ENCODE results near the gene KIRREL3. TPM values are rescaled to one million over a fixed set of nuclear protein-coding genes. Genes with fewer than 3 reads are reported as not detected.

Gene KIRREL3
- total RNA-seq, 1 experiment from 2014 or later = 0.44 TPM

DNA sequence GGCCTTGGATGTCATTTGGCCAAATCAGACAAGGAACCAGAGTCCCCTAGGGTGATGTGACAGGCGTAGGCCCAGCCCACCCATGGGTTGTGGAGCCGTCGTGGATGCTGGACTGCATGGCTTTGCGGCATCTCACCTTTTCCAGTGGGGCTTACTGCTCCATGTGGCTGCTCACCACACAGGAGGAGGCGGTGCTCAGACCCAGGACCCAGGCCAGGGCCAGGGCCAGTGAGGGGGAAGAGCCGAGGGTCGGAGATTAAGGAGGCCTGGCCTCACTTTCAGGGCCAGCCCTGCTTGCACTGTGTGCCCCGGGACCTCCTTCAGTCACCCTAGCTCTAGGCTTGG lies 539.5 kb downstream of the KIRREL3 start:
- Histone ChIP-seq H4K20me1 (ENCODE audit: low read length) (no peaks in the 10 kb centered on the region), H3K27ac (ENCODE audit: low read length) (no peak overlapping the region), H3K9me2 (replicated peaks; ENCODE audit: low read length) (no peaks in the 10 kb centered on the region), H3K9ac (ENCODE audit: low read length) (no peak overlapping the region), H3F3A (ENCODE audit: low read length, unreplicated experiment) (no peaks in the 10 kb centered on the region), H3K79me2 (ENCODE audit: low read length) (no peaks in the 10 kb centered on the region), H3K9me3 (ENCODE audit: low read length) (no peaks in the 10 kb centered on the region), H3K27me3 (ENCODE audit: low read length) (peaks cover 82% of the 10 kb centered on the region), H3K4me1 (ENCODE audit: insufficient read depth, low read length) (no peaks in the 10 kb centered on the region), H3K36me3 (ENCODE audit: low read depth, low read length) (no peaks in the 10 kb centered on the region), H2AFZ (ENCODE audit: low read length) (no peak overlapping the region), H3K4me2 (ENCODE audit: low read length) (no peak overlapping the region), H3K4me3 (ENCODE audit: low read length) (no peak overlapping the region)
- BruUV-seq (replicated peaks) = no TSS peak
- CTCF ChIA-PET = no interaction called here
- ATAC-seq (no peak), DNase-seq (no peak)
- intact Hi-C loops (cut with micrococcal nuclease) = no loop called here
- POLR2A ChIA-PET (ENCODE audit: unreplicated experiment) = no interaction called here
- TF ChIP-seq EZH2phosphoT487 (IDR thresholded peaks at IDR 0.05; ENCODE audit: borderline replicate concordance, low read length) (no peak), EZH2 (IDR thresholded peaks at IDR 0.05; ENCODE audit: low read length, unreplicated experiment) (no peak)
- TF ChIP-seq, protein P1, sequence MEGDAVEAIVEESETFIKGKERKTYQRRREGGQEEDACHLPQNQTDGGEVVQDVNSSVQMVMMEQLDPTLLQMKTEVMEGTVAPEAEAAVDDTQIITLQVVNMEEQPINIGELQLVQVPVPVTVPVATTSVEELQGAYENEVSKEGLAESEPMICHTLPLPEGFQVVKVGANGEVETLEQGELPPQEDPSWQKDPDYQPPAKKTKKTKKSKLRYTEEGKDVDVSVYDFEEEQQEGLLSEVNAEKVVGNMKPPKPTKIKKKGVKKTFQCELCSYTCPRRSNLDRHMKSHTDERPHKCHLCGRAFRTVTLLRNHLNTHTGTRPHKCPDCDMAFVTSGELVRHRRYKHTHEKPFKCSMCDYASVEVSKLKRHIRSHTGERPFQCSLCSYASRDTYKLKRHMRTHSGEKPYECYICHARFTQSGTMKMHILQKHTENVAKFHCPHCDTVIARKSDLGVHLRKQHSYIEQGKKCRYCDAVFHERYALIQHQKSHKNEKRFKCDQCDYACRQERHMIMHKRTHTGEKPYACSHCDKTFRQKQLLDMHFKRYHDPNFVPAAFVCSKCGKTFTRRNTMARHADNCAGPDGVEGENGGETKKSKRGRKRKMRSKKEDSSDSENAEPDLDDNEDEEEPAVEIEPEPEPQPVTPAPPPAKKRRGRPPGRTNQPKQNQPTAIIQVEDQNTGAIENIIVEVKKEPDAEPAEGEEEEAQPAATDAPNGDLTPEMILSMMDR (conservative IDR thresholded peaks at IDR 0.05; ENCODE audit: low read depth, low read length) = no peak

DNA sequence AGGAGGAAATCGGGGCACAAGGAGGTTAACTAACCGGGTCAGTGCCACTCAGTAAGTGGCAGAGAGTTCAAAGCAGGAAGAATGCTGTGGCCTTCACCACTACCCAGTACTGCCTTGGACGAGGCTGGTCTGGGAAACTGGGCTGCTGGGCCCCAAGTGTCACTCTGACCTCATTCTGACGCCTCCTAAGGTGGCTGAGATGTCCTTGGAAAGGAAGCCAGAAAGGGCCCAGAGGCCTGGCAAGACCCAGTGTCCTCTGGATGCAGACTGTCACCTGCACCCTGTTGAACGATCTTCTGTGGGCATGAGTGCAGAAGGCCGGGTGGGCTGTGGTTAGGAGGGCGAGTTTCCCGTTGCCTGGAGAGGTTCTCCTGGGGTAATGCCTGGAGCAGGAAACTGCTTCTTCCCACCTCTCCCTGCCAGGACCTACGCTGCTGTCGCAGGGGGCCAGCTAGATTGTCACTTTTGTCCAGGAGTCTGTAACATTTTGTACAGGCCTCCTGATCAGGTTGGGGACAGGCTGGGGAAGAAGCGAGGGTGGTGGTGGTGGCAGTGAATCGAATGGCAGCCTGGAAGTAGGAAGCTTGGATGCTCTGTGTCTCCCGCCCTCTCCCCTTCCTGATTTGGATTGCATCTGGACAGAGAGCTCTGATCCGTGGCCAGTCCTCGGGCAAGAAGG lies 540.0 kb downstream of the KIRREL3 start:
- Histone ChIP-seq H3K79me2 (ENCODE audit: low read length) (no peaks in the 10 kb centered on the region), H3K27ac (ENCODE audit: low read length) (no peak overlapping the region), H2AFZ (ENCODE audit: low read length) (no peak overlapping the region), H3K4me3 (ENCODE audit: low read length) (no peak overlapping the region), H3K9ac (ENCODE audit: low read length) (no peak overlapping the region), H3K9me2 (replicated peaks; ENCODE audit: low read length) (no peaks in the 10 kb centered on the region), H3K27me3 (ENCODE audit: low read length) (peaks cover 77% of the 10 kb centered on the region), H3K4me2 (ENCODE audit: low read length) (no peak overlapping the region), H4K20me1 (ENCODE audit: low read length) (no peaks in the 10 kb centered on the region), H3K9me3 (ENCODE audit: low read length) (no peaks in the 10 kb centered on the region), H3K36me3 (ENCODE audit: low read depth, low read length) (no peaks in the 10 kb centered on the region), H3K4me1 (ENCODE audit: insufficient read depth, low read length) (no peaks in the 10 kb centered on the region), H3F3A (ENCODE audit: low read length, unreplicated experiment) (no peaks in the 10 kb centered on the region)
- TF ChIP-seq EZH2phosphoT487 (IDR thresholded peaks at IDR 0.05; ENCODE audit: borderline replicate concordance, low read length) (no peak), EZH2 (IDR thresholded peaks at IDR 0.05; ENCODE audit: low read length, unreplicated experiment) (no peak)
- TF ChIP-seq, protein P1 (conservative IDR thresholded peaks at IDR 0.05; ENCODE audit: low read depth, low read length) = no peak
- intact Hi-C loops (cut with micrococcal nuclease) = no loop called here
- ChIA-PET POLR2A (ENCODE audit: unreplicated experiment) (no interaction called here), CTCF (no interaction called here)
- BruUV-seq (replicated peaks) = no TSS peak
- DNase-seq (no peak), ATAC-seq (no peak)

DNA sequence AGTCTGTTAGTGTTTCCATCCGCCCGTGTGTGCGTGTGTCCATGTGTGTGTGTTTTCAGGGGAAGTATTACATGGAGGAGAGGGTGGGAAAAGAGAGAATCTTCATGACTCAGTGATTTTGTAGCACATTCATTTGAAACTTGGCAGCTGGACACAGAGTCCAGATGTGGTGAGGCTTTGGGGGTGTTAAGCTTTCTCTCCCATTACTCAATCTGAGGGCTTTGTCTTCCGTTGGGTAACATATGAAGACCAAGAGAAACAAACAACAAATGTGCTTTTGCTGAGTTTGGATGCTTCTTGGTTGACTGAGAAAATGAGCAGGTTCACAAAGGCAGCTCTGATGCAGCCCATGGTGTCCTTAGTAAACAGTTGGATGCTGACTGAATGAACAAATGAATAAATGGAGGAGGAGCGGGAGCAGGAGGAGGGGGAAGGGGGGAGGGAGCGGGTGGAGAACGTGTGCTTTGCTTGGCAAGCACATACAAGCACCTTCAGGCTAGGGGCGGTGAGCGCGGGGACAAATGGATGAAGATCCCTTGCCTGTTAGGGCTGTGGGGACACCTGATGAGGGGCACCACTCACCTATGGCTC lies 540.8 kb downstream of the KIRREL3 start:
- Histone ChIP-seq H3K9me3 (ENCODE audit: low read length) (no peaks in the 10 kb centered on the region), H3K36me3 (ENCODE audit: low read depth, low read length) (no peaks in the 10 kb centered on the region), H4K20me1 (ENCODE audit: low read length) (no peaks in the 10 kb centered on the region), H3K4me3 (ENCODE audit: low read length) (no peak overlapping the region), H3K9me2 (replicated peaks; ENCODE audit: low read length) (no peaks in the 10 kb centered on the region), H3K4me2 (ENCODE audit: low read length) (no peak overlapping the region), H3K27me3 (ENCODE audit: low read length) (peaks cover 70% of the 10 kb centered on the region), H2AFZ (ENCODE audit: low read length) (no peak overlapping the region), H3F3A (ENCODE audit: low read length, unreplicated experiment) (no peaks in the 10 kb centered on the region), H3K9ac (ENCODE audit: low read length) (no peak overlapping the region), H3K27ac (ENCODE audit: low read length) (no peak overlapping the region), H3K4me1 (ENCODE audit: insufficient read depth, low read length) (no peaks in the 10 kb centered on the region), H3K79me2 (ENCODE audit: low read length) (no peaks in the 10 kb centered on the region)
- BruUV-seq (replicated peaks) = no TSS peak
- intact Hi-C loops (cut with micrococcal nuclease) = no loop called here
- DNase-seq = no peak
- CTCF ChIA-PET = no interaction called here
- ATAC-seq = no peak
- POLR2A ChIA-PET (ENCODE audit: unreplicated experiment) = no interaction called here
- TF ChIP-seq EZH2phosphoT487 (IDR thresholded peaks at IDR 0.05; ENCODE audit: borderline replicate concordance, low read length) (no peak), EZH2 (IDR thresholded peaks at IDR 0.05; ENCODE audit: low read length, unreplicated experiment) (no peak)
- TF ChIP-seq, protein P1 (conservative IDR thresholded peaks at IDR 0.05; ENCODE audit: low read depth, low read length) = no peak

Data from PC-3 (cell line).